Stomach (tissue), 4 donors: Measurements from ENCODE around the gene PNPLA8.

Experiments used
- POLR2A ChIP-seq, 4 donors: fragments of 450-650 bp; IDR thresholded peaks; one replicate each; pipeline ENCODE4 v1.6.1; 2016; ENCODE audit warnings: antibody characterized with exemption in 4 of 4, control low read depth in 2 of 4, mild to moderate bottlenecking in 1 of 4, moderate library complexity in 1 of 4
- POLR2AphosphoS5 ChIP-seq, 3 donors: sonication (generic); formaldehyde crosslinking; IDR thresholded peaks; one replicate each; pipeline ENCODE4 v1.6.1; 2016; ENCODE audit warnings: antibody characterized with exemption in 3 of 3
- TF ChIP-seq, protein P1 (sequence below), 7 experiments: fragments of 450-650 bp in 4 of 7; fragments of 200-600 bp in 3 of 7; sonication (generic) in 3 of 7; IDR thresholded peaks; one replicate each; pipeline ENCODE4 v1.5.1; 2016 to 2019; ENCODE audit warnings: antibody characterized with exemption in 7 of 7, control low read depth in 2 of 7, mild to moderate bottlenecking in 1 of 7

DNA sequence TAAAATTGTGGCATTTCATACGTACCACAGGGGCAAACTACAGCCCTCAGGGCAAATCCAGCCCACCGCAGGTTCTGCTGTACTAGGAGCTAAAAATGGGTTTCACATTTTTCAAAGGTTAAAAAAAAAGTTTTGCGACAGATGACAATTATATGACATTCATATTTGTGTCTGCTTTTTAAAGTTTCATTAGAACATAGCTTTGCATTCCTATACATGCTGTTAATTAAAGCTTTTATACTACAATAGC is 758 bp upstream of the PNPLA8 start:
- TF ChIP-seq, protein P1, sequence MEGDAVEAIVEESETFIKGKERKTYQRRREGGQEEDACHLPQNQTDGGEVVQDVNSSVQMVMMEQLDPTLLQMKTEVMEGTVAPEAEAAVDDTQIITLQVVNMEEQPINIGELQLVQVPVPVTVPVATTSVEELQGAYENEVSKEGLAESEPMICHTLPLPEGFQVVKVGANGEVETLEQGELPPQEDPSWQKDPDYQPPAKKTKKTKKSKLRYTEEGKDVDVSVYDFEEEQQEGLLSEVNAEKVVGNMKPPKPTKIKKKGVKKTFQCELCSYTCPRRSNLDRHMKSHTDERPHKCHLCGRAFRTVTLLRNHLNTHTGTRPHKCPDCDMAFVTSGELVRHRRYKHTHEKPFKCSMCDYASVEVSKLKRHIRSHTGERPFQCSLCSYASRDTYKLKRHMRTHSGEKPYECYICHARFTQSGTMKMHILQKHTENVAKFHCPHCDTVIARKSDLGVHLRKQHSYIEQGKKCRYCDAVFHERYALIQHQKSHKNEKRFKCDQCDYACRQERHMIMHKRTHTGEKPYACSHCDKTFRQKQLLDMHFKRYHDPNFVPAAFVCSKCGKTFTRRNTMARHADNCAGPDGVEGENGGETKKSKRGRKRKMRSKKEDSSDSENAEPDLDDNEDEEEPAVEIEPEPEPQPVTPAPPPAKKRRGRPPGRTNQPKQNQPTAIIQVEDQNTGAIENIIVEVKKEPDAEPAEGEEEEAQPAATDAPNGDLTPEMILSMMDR (IDR thresholded peaks at IDR 0.05), result no peak
- TF ChIP-seq POLR2A (IDR thresholded peaks at IDR 0.05) (no peak), POLR2AphosphoS5 (IDR thresholded peaks at IDR 0.05) (no peak)
